ENCODE data around the gene CD8B.
"Not testable (repeated sequence)": the region's sequence is repeated elsewhere in the genome, so short reads cannot be mapped to it uniquely, and the experiment has no call there.

- TF ChIP-seq, protein P1, sequence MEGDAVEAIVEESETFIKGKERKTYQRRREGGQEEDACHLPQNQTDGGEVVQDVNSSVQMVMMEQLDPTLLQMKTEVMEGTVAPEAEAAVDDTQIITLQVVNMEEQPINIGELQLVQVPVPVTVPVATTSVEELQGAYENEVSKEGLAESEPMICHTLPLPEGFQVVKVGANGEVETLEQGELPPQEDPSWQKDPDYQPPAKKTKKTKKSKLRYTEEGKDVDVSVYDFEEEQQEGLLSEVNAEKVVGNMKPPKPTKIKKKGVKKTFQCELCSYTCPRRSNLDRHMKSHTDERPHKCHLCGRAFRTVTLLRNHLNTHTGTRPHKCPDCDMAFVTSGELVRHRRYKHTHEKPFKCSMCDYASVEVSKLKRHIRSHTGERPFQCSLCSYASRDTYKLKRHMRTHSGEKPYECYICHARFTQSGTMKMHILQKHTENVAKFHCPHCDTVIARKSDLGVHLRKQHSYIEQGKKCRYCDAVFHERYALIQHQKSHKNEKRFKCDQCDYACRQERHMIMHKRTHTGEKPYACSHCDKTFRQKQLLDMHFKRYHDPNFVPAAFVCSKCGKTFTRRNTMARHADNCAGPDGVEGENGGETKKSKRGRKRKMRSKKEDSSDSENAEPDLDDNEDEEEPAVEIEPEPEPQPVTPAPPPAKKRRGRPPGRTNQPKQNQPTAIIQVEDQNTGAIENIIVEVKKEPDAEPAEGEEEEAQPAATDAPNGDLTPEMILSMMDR (conservative IDR thresholded peaks at IDR 0.05) = not testable (repeated sequence)
- TF ChIP-seq ZFX (IDR thresholded peaks at IDR 0.05) = not testable (repeated sequence)
Observed at GRCh38 chr2:86878986-86879385, 17.3 kb upstream of the CD8B start.

Measured in C4-2B (cell line).